Astrocyte of the cerebellum (primary cell): ENCODE results near the gene CYTH3.

ENCODE experiments used
- DNase-seq: peaks from one replicate; pipeline ENCODE4 v3.0.0-alpha.2; 2011; ENCODE audit warnings: low read depth
- H3K4me3 ChIP-seq: 2 replicates; pipeline ENCODE4 v1.5.1; 2011; ENCODE audit warnings: mild to moderate bottlenecking, low read depth, low read length, moderate library complexity
- CTCF ChIP-seq: IDR thresholded peaks from 2 replicates; pipeline ENCODE4 v1.5.1; 2012; ENCODE audit warnings: low read length, low read depth, moderate library complexity, mild to moderate bottlenecking; ENCODE audit errors: missing control alignments
- in situ Hi-C: cut with HindIII; loops from 2 replicates; pipeline ENCODE4 v1.10.0; 2017; ENCODE audit warnings: low sequenced_read_pairs

Gene CYTH3

GRCh38 chr7:6243168-6243567, 29.3 kb downstream of the CYTH3 start:
- no peak for TF ChIP-seq CTCF
- H3K4me3 ChIP-seq: no peak overlapping the region
- no peak for DNase-seq
- in situ Hi-C loops: no loop called here

GRCh38 chr7:6242561-6242960, 29.9 kb downstream of the CYTH3 start:
- TF ChIP-seq CTCF: no peak
- no peak for DNase-seq
- in situ Hi-C loops: no loop called here

GRCh38 chr7:6241607-6241973, 30.8 kb downstream of the CYTH3 start:
- no peak for TF ChIP-seq CTCF
- no peak overlapping the region for H3K4me3 ChIP-seq
- DNase-seq: no peak
- in situ Hi-C loops: no loop called here

More at GRCh38 chr7:6242561-6242960, 29.9 kb downstream of the CYTH3 start:
- no peak overlapping the region for H3K4me3 ChIP-seq

- in situ Hi-C loops: no loop called here
- TF ChIP-seq CTCF: no peak
- no peak overlapping the region for H3K4me3 ChIP-seq
- DNase-seq: no peak
Observed at GRCh38 chr7:6238309-6238925, 34.0 kb downstream of the CYTH3 start.

- no peak overlapping the region for H3K4me3 ChIP-seq
- in situ Hi-C loops: no loop called here
- DNase-seq: no peak
- no peak for TF ChIP-seq CTCF
Observed at GRCh38 chr7:6237730-6238129, 34.7 kb downstream of the CYTH3 start.

GRCh38 chr7:6237011-6237410, 35.4 kb downstream of the CYTH3 start:
- no peak for DNase-seq
- no peak overlapping the region for H3K4me3 ChIP-seq
- in situ Hi-C loops: no loop called here
- no peak for TF ChIP-seq CTCF
